ENCODE data around the gene TMEM258.

DNA sequence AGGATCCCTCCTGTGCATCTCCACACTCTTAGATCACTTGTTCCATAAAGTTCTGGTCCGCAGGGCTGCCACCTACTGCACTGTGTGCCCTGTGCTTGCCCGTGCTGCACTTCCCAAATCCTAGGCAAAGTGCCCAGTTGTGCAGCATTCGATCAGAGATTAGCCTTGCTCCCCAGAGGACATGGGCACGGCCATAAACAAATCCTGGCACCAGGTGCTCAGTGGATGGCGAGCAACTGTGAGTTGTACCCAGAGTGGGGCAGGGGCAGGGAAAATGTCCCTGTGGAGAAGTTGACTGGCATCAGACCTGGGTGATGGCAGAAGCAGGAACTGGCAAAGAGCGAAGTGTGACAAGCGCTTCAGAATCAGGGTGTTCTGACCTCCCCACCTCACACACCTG is 40.4 kb upstream of the TMEM258 start:
- TF ChIP-seq, protein P1, sequence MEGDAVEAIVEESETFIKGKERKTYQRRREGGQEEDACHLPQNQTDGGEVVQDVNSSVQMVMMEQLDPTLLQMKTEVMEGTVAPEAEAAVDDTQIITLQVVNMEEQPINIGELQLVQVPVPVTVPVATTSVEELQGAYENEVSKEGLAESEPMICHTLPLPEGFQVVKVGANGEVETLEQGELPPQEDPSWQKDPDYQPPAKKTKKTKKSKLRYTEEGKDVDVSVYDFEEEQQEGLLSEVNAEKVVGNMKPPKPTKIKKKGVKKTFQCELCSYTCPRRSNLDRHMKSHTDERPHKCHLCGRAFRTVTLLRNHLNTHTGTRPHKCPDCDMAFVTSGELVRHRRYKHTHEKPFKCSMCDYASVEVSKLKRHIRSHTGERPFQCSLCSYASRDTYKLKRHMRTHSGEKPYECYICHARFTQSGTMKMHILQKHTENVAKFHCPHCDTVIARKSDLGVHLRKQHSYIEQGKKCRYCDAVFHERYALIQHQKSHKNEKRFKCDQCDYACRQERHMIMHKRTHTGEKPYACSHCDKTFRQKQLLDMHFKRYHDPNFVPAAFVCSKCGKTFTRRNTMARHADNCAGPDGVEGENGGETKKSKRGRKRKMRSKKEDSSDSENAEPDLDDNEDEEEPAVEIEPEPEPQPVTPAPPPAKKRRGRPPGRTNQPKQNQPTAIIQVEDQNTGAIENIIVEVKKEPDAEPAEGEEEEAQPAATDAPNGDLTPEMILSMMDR (IDR thresholded peaks at IDR 0.05): no peak
- no peak for TF ChIP-seq POLR2A (IDR thresholded peaks at IDR 0.05)
